ENCODE measurements around the gene BRIP1.

The BRIP1 gene

GRCh38 chr17:61683466-61683865 lies 179.9 kb downstream of the BRIP1 start:
- TF ChIP-seq GATA2 (IDR thresholded peaks at IDR 0.05; ENCODE audit: low read depth, low read length), result no peak
- TF ChIP-seq GATA3 (IDR thresholded peaks at IDR 0.05; ENCODE audit: low read depth, low read length), result no peak

- TF ChIP-seq GATA2 (IDR thresholded peaks at IDR 0.05; ENCODE audit: low read depth, low read length) (no peak), GATA3 (IDR thresholded peaks at IDR 0.05; ENCODE audit: low read depth, low read length) (no peak)
Measured at GRCh38 chr17:61680921-61681320, 182.4 kb downstream of the BRIP1 start.

GRCh38 chr17:61678339-61678738 lies 185.0 kb downstream of the BRIP1 start:
- no peak for TF ChIP-seq GATA3 (IDR thresholded peaks at IDR 0.05; ENCODE audit: low read depth, low read length)
- no peak for TF ChIP-seq GATA2 (IDR thresholded peaks at IDR 0.05; ENCODE audit: low read depth, low read length)

GRCh38 chr17:61672140-61672539 lies 191.2 kb downstream of the BRIP1 start:
- no peak for TF ChIP-seq GATA3 (IDR thresholded peaks at IDR 0.05; ENCODE audit: low read depth, low read length)
- no peak for TF ChIP-seq GATA2 (IDR thresholded peaks at IDR 0.05; ENCODE audit: low read depth, low read length)

- TF ChIP-seq GATA3 (IDR thresholded peaks at IDR 0.05; ENCODE audit: low read depth, low read length) (no peak), GATA2 (IDR thresholded peaks at IDR 0.05; ENCODE audit: low read depth, low read length) (no peak)
Measured at GRCh38 chr17:61670691-61671090, 192.6 kb downstream of the BRIP1 start.

- no peak for TF ChIP-seq GATA3 (IDR thresholded peaks at IDR 0.05; ENCODE audit: low read depth, low read length)
Measured at GRCh38 chr17:61669522-61669921, 193.8 kb downstream of the BRIP1 start.

- no peak for TF ChIP-seq GATA3 (IDR thresholded peaks at IDR 0.05; ENCODE audit: low read depth, low read length)
- TF ChIP-seq GATA2 (IDR thresholded peaks at IDR 0.05; ENCODE audit: low read depth, low read length), result no peak
Measured at GRCh38 chr17:61668486-61668885, 194.8 kb downstream of the BRIP1 start.

GRCh38 chr17:61663310-61663709 lies 200.0 kb downstream of the BRIP1 start:
- TF ChIP-seq GATA3 (IDR thresholded peaks at IDR 0.05; ENCODE audit: low read depth, low read length) (no peak), GATA2 (IDR thresholded peaks at IDR 0.05; ENCODE audit: low read depth, low read length) (no peak)

- TF ChIP-seq GATA2 (IDR thresholded peaks at IDR 0.05; ENCODE audit: low read depth, low read length) (no peak), GATA3 (IDR thresholded peaks at IDR 0.05; ENCODE audit: low read depth, low read length) (no peak)
Measured at GRCh38 chr17:61662741-61663140, 200.6 kb downstream of the BRIP1 start.

- TF ChIP-seq GATA3 (IDR thresholded peaks at IDR 0.05; ENCODE audit: low read depth, low read length) (no peak), GATA2 (IDR thresholded peaks at IDR 0.05; ENCODE audit: low read depth, low read length) (no peak)
Measured at GRCh38 chr17:61662186-61662585, 201.1 kb downstream of the BRIP1 start.

- TF ChIP-seq GATA3 (IDR thresholded peaks at IDR 0.05; ENCODE audit: low read depth, low read length) (no peak), GATA2 (IDR thresholded peaks at IDR 0.05; ENCODE audit: low read depth, low read length) (no peak)
Measured at GRCh38 chr17:61660746-61661485, 202.4 kb downstream of the BRIP1 start.

- TF ChIP-seq GATA3 (IDR thresholded peaks at IDR 0.05; ENCODE audit: low read depth, low read length), result no peak
- no peak for TF ChIP-seq GATA2 (IDR thresholded peaks at IDR 0.05; ENCODE audit: low read depth, low read length)
Measured at GRCh38 chr17:61659437-61659836, 203.9 kb downstream of the BRIP1 start.

GRCh38 chr17:61658183-61658582 lies 205.1 kb downstream of the BRIP1 start:
- no peak for TF ChIP-seq GATA2 (IDR thresholded peaks at IDR 0.05; ENCODE audit: low read depth, low read length)

GRCh38 chr17:61657338-61657737 lies 206.0 kb downstream of the BRIP1 start:
- TF ChIP-seq GATA2 (IDR thresholded peaks at IDR 0.05; ENCODE audit: low read depth, low read length) (no peak), GATA3 (IDR thresholded peaks at IDR 0.05; ENCODE audit: low read depth, low read length) (no peak)

- TF ChIP-seq GATA3 (IDR thresholded peaks at IDR 0.05; ENCODE audit: low read depth, low read length), result no peak
- TF ChIP-seq GATA2 (IDR thresholded peaks at IDR 0.05; ENCODE audit: low read depth, low read length), result no peak
Measured at GRCh38 chr17:61656721-61657217, 206.6 kb downstream of the BRIP1 start.

- TF ChIP-seq GATA3 (IDR thresholded peaks at IDR 0.05; ENCODE audit: low read depth, low read length) (no peak), GATA2 (IDR thresholded peaks at IDR 0.05; ENCODE audit: low read depth, low read length) (no peak)
Measured at GRCh38 chr17:61650749-61651148, 212.6 kb downstream of the BRIP1 start.
